Activated naive CD8-positive, alpha-beta T cell (primary cell): Measurements from ENCODE around the gene GART.
"Not testable (repeated sequence)": the region's sequence is repeated elsewhere in the genome, so short reads cannot be mapped to it uniquely, and the experiment has no call there.

Source experiments
- H3K27ac Mint-ChIP-seq: one replicate; pipeline ENCODE4 v1.8.0; 2021; ENCODE audit warnings: mixed read lengths
- H3K27me3 Mint-ChIP-seq: one replicate; pipeline ENCODE4 v1.8.0; 2021; ENCODE audit warnings: mixed read lengths
- H3K36me3 Mint-ChIP-seq: one replicate; pipeline ENCODE4 v1.8.0; 2021; ENCODE audit warnings: mixed read lengths
- H3K4me1 Mint-ChIP-seq: one replicate; pipeline ENCODE4 v1.8.0; 2021; ENCODE audit warnings: low read depth, mixed read lengths
- H3K4me3 Mint-ChIP-seq: one replicate; pipeline ENCODE4 v1.8.0; 2021; ENCODE audit warnings: mild to moderate bottlenecking, mixed read lengths
- H3K9me3 Mint-ChIP-seq: one replicate; pipeline ENCODE4 v1.8.0; 2021; ENCODE audit warnings: low read depth, mixed read lengths

GART gene

DNA sequence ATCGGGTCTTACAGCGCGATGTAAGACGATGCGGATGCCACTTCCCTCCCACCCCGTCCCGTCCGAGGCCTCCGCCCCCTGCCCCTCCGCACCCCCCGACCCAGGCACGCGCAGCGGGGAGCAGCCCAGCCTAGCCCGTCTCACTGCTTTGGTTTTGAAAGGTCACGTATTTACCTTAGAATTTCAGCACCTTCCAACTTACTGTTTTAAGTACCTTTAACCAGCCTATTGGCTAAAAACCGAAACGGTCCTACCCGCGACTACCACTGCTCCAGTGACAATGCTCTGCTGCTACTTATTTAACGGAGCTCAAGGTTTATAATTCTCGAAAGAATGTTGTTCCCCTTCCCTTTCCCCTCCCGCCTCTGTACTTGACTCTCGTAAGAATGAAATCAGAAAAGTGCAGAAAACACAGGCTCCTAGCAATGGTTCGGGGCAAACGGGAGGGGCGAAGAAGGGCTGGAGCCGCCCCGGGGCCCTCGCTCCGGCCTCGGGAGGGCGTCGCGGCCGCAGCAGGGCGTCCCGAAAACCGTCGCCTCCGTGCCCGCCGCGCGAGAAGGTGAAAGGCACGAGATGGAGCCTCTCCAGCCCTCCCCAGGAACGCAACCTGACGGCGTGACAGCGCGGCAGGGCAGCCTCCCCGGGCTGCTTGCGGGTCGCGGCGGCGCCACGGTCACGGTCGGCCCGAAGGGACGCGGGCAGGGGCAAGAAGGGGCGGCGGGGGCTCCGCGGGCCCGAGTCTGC is 62.8 kb downstream of the GART start:
- H3K27me3 Mint-ChIP-seq: no peaks in the 10 kb centered on the region
- no peaks in the 10 kb centered on the region for H3K9me3 Mint-ChIP-seq
- H3K36me3 Mint-ChIP-seq: no peaks in the 10 kb centered on the region
- H3K27ac Mint-ChIP-seq: peak overlapping the region; percentile 67
- peaks cover 24% of the 10 kb centered on the region for H3K4me1 Mint-ChIP-seq
- peak overlapping the region; percentile 91 for H3K4me3 Mint-ChIP-seq

DNA sequence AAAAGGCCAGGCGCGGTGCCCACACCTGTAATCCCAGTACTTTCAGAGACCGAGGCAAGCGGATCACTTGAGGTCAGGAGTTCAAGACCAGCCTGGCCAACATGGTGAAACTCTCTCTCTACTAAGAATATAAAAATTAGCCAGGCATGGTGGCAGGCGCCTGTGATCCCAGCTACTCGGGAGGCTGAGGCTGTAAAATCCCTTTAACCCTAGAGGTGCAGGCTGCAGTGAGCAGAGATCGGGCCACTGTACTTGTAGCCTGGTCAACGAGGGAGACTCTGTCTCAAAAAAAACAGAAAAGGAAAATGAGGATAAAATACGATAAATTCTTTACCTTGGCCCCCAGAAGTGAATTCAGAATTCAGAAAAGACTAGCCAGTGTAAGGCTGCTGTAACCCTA is 63.7 kb downstream of the GART start:
- Mint-ChIP-seq H3K4me1 (peaks cover 28% of the 10 kb centered on the region), H3K9me3 (no peaks in the 10 kb centered on the region), H3K36me3 (peaks cover 4% of the 10 kb centered on the region), H3K4me3 (peak overlapping the region; percentile 91), H3K27me3 (no peaks in the 10 kb centered on the region), H3K27ac (peak overlapping the region; percentile 67)

DNA sequence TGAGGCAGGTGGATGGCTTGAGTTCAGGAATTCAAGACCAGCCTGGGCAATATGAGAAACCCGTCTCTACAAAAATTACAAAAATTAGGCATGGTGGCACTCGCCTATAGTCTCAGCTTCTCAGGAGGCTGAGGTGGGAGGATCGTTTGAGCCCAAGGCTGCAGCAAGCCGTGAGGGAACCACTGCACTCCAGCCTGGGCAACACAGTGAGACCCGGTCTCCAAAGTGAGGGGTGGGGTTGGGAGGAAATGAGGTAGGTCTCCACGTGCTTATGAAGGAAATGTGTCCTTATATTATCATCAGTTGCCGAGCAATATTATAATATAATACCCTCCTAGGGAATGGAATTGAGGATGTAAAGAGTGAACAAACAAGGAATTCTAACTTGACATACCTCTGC is 64.9 kb downstream of the GART start:
- no peaks in the 10 kb centered on the region for H3K27me3 Mint-ChIP-seq
- no peaks in the 10 kb centered on the region for H3K9me3 Mint-ChIP-seq
- peaks cover 28% of the 10 kb centered on the region for H3K4me1 Mint-ChIP-seq
- peak overlapping the region; percentile 58 for H3K4me3 Mint-ChIP-seq
- peaks cover 4% of the 10 kb centered on the region for H3K36me3 Mint-ChIP-seq
- no peak overlapping the region for H3K27ac Mint-ChIP-seq

DNA sequence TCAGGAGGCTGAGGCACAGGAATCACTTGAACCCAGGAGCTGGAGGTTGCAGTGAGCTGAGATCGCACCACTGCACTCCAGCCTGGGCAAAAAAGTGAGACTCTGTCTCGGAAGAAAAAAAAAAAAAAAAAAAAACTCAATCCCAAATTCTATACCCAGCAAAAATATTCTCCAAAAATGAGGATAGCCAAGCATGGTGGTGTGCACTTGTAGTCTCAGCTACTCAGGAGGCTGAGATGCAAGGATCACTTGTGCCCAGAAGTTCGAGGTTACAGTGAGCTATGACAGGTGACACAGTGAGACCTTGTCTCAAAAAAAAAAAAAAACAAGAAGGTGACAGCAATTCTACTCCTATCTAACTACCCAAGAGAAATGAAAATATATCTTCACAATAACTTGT is 68.6 kb downstream of the GART start:
- Mint-ChIP-seq H3K4me3 (no peak overlapping the region), H3K27me3 (no peaks in the 10 kb centered on the region), H3K4me1 (peaks cover 26% of the 10 kb centered on the region), H3K27ac (no peak overlapping the region), H3K9me3 (no peaks in the 10 kb centered on the region), H3K36me3 (peaks cover 4% of the 10 kb centered on the region)

DNA sequence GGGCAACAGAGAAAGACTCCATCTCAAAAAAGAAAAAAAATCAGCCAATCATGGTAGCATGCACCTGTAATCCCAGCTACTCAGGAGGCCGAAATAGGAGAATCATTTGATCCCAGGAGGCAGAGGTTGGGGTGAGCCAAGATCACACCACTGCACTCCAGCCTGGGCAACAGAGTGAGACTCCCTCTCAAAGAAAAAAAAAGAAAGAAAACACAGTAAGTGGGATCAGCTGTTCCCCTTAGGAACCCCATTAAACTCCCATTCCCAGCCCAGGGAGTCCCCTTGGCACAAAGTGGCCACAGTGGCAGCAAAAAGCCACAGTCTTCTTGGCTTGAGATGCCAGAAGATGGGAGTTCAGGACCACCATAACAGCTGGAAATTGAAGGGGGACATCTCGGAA is 71.2 kb downstream of the GART start:
- peaks cover 16% of the 10 kb centered on the region for H3K4me1 Mint-ChIP-seq
- no peaks in the 10 kb centered on the region for H3K27me3 Mint-ChIP-seq
- H3K9me3 Mint-ChIP-seq: no peaks in the 10 kb centered on the region
- no peak overlapping the region for H3K4me3 Mint-ChIP-seq
- H3K36me3 Mint-ChIP-seq: peaks cover 4% of the 10 kb centered on the region
- no peak overlapping the region for H3K27ac Mint-ChIP-seq

- H3K36me3 Mint-ChIP-seq, H3K27ac Mint-ChIP-seq, H3K27me3 Mint-ChIP-seq, H3K4me3 Mint-ChIP-seq, H3K9me3 Mint-ChIP-seq: not testable (repeated sequence)
- H3K4me1 Mint-ChIP-seq: peaks cover 16% of the 10 kb centered on the region
These were observed 72.7 kb downstream of the GART start for GRCh38 chr21:33469183-33469582.

GRCh38 chr21:33461538-33462250 is 80.2 kb downstream of the GART start:
- H3K27ac Mint-ChIP-seq: no peak overlapping the region
- H3K4me3 Mint-ChIP-seq: no peak overlapping the region
- no peaks in the 10 kb centered on the region for H3K4me1 Mint-ChIP-seq
- H3K36me3 Mint-ChIP-seq: peaks cover 3% of the 10 kb centered on the region
- H3K9me3 Mint-ChIP-seq: no peaks in the 10 kb centered on the region
- H3K27me3 Mint-ChIP-seq: no peaks in the 10 kb centered on the region

GRCh38 chr21:33458861-33459260 is 83.1 kb downstream of the GART start:
- Mint-ChIP-seq H3K9me3 (no peaks in the 10 kb centered on the region), H3K27me3 (no peaks in the 10 kb centered on the region), H3K36me3 (peaks cover 3% of the 10 kb centered on the region), H3K27ac (no peak overlapping the region), H3K4me3 (no peak overlapping the region), H3K4me1 (no peaks in the 10 kb centered on the region)

DNA sequence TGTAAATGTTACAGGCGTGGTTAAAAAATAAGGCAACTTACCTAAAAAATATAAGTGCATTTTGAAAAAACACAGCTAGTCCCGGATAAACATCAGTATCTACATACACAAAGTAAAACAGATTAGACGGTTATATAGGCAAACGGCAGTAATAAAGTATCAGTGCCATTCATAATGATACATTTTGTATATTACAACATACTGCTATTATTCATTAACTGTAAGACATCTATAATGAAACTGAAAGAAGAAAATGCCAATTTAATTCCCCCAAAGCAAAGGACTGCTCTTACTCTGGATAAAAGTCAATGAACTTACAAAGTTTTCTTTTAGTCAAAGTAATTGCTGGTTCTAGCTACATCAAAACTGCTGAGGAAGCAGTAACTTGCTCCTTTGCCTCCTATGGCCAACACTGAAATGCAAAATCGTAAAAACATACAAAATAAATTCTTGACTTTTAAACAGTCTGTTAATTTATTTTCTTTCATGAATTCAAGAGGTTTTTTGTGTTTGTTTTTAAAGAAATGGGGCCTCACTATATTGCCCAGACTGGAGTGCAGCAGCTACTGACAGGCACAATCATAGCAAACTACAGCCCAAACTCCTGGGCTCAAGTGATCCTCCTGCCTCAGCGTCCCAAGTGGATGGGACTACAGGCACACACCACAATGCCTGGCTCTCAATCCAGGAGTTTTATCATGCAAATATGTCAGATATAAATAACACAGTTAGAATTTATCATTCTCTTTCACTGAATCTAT is 86.1 kb downstream of the GART start:
- peaks cover 3% of the 10 kb centered on the region for H3K36me3 Mint-ChIP-seq
- H3K27me3 Mint-ChIP-seq: no peaks in the 10 kb centered on the region
- H3K4me1 Mint-ChIP-seq: no peaks in the 10 kb centered on the region
- H3K27ac Mint-ChIP-seq: no peak overlapping the region
- H3K9me3 Mint-ChIP-seq: no peaks in the 10 kb centered on the region
- no peak overlapping the region for H3K4me3 Mint-ChIP-seq
